HL-60 (cell line): ENCODE data around the gene CCDC186.

ENCODE experiments used
- DNase-seq, 2 experiments: peaks; one replicate each; pipeline ENCODE4 v3.0.0-alpha.2; 2010 to 2020; ENCODE audit warnings: low read depth in 1 of 2, low spot score in 1 of 2
- H3K27ac ChIP-seq: fragments of 250-450 bp; sonication (Bioruptor Pico); replicated peaks from 2 replicates; pipeline ENCODE4 v1.5.1; 2020; ENCODE audit warnings: mild to moderate bottlenecking, moderate library complexity
- H3K27me3 ChIP-seq: fragments of 250-450 bp; sonication (Bioruptor Pico); 2 replicates; pipeline ENCODE4 v1.5.1; 2021; ENCODE audit warnings: mild to moderate bottlenecking, moderate library complexity; ENCODE audit not compliant: insufficient read depth, poor library complexity, severe bottlenecking
- H3K4me3 ChIP-seq: replicated peaks from 2 replicates; pipeline ENCODE4 v1.5.1; 2011; ENCODE audit warnings: mild to moderate bottlenecking, control low read depth, low read length; ENCODE audit not compliant: insufficient read depth
- GABPA ChIP-seq: IDR thresholded peaks from 2 replicates; pipeline ENCODE4 v1.6.1; 2012; ENCODE audit warnings: low read depth
- POLR2AphosphoS5 ChIP-seq: IDR thresholded peaks from 2 replicates; pipeline ENCODE4 v1.6.1; 2012; ENCODE audit warnings: low read depth
- SPI1 ChIP-seq: IDR thresholded peaks from 2 replicates; pipeline ENCODE4 v1.6.1; 2012; ENCODE audit warnings: low read depth, mild to moderate bottlenecking, borderline replicate concordance
- TF ChIP-seq, protein P1 (sequence below): IDR thresholded peaks from one replicate; pipeline ENCODE4 v1.5.1; 2011; ENCODE audit warnings: low read length, control low read depth, inconsistent platforms; ENCODE audit not compliant: insufficient read depth
- TF ChIP-seq, protein P2 (sequence below): IDR thresholded peaks from 2 replicates; pipeline ENCODE4 v1.6.1; 2012; ENCODE audit warnings: low read depth; ENCODE audit not compliant: insufficient replicate concordance

Gene CCDC186

DNA sequence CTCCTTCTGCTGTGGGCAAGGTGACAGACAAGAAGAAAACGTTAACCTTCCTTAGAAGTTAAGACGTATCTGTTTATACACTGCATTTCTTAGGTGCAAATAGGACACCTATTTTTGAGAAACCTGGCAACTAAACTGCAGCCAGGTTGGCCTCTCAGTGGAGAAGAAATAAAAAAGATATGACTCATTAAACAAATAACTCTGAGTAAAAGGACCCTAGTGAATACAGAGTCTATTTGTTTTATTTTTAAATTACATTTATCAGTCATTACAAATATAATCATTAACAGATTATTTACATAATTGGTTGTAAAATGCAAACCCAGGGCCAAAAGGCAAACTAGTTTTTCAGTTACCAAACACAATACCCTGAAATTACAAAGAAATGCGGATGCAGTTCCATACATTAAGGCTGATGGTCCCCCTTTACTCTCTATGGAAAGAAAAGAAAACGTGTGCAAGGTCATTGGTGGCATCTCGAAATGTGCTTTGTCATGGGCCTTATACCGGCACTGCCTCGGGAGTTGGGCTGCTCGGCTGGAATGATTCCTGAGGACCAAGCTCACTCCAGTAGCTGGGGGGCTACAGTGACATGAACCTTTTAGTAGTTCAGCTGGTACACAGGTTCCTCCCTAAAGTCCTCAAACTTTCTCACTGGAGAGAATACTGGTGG is 92.0 kb downstream of the CCDC186 start:
- TF ChIP-seq SPI1: no peak
- TF ChIP-seq GABPA: no peak
- TF ChIP-seq POLR2AphosphoS5: no peak
- TF ChIP-seq, protein P1, sequence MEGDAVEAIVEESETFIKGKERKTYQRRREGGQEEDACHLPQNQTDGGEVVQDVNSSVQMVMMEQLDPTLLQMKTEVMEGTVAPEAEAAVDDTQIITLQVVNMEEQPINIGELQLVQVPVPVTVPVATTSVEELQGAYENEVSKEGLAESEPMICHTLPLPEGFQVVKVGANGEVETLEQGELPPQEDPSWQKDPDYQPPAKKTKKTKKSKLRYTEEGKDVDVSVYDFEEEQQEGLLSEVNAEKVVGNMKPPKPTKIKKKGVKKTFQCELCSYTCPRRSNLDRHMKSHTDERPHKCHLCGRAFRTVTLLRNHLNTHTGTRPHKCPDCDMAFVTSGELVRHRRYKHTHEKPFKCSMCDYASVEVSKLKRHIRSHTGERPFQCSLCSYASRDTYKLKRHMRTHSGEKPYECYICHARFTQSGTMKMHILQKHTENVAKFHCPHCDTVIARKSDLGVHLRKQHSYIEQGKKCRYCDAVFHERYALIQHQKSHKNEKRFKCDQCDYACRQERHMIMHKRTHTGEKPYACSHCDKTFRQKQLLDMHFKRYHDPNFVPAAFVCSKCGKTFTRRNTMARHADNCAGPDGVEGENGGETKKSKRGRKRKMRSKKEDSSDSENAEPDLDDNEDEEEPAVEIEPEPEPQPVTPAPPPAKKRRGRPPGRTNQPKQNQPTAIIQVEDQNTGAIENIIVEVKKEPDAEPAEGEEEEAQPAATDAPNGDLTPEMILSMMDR: no peak
- TF ChIP-seq, protein P2, sequence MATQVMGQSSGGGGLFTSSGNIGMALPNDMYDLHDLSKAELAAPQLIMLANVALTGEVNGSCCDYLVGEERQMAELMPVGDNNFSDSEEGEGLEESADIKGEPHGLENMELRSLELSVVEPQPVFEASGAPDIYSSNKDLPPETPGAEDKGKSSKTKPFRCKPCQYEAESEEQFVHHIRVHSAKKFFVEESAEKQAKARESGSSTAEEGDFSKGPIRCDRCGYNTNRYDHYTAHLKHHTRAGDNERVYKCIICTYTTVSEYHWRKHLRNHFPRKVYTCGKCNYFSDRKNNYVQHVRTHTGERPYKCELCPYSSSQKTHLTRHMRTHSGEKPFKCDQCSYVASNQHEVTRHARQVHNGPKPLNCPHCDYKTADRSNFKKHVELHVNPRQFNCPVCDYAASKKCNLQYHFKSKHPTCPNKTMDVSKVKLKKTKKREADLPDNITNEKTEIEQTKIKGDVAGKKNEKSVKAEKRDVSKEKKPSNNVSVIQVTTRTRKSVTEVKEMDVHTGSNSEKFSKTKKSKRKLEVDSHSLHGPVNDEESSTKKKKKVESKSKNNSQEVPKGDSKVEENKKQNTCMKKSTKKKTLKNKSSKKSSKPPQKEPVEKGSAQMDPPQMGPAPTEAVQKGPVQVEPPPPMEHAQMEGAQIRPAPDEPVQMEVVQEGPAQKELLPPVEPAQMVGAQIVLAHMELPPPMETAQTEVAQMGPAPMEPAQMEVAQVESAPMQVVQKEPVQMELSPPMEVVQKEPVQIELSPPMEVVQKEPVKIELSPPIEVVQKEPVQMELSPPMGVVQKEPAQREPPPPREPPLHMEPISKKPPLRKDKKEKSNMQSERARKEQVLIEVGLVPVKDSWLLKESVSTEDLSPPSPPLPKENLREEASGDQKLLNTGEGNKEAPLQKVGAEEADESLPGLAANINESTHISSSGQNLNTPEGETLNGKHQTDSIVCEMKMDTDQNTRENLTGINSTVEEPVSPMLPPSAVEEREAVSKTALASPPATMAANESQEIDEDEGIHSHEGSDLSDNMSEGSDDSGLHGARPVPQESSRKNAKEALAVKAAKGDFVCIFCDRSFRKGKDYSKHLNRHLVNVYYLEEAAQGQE: no peak
- no peak overlapping the region for H3K27ac ChIP-seq

DNA sequence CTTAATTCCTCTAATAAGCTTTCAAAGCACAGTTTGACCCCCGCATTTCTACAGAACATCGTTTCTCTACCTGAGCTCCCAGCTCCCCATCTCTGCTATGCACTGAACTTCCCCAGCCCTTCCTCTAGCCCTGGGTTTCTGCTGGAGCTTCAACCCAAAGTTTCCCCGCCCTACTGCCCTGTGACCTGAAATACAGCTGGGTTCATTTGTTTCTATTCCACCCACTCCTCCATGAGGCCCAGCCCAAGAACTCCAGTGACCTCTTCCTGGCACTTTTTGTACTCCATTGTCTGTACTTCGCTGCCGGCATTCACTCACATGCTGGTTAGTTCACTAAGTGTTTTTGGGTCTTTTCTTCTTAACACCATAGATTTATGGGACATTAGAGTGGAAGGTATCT is 94.6 kb downstream of the CCDC186 start:
- DNase-seq: no peak
- TF ChIP-seq, protein P1: no peak
- TF ChIP-seq, protein P2: no peak
- TF ChIP-seq GABPA (no peak), SPI1 (no peak), POLR2AphosphoS5 (no peak)
- Histone ChIP-seq H3K27ac (no peak overlapping the region), H3K27me3 (no peaks in the 10 kb centered on the region), H3K4me3 (no peak overlapping the region)

More for the DNA sequence above, 92.0 kb downstream of the CCDC186 start:
- no peak for DNase-seq
- Histone ChIP-seq H3K27me3 (no peaks in the 10 kb centered on the region), H3K4me3 (no peak overlapping the region)

DNA sequence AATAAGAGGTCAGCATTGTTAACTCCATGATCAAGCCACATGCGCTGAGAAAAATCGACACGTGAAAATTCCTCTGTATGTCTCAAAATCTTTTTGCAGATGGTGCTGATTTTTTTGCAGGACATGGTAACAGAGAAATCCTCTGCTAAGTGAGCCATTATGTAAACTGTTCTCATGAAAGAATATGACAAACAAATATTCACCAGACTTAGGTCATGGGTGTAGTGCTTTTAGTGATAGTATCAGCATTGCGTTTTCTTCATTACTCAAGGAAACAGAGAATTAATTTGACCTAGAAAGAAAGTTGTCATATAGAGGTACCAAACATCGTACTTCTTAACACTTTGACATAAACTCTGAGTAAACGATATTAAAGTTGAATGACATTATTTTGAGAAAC is 95.7 kb downstream of the CCDC186 start:
- H3K4me3 ChIP-seq: no peak overlapping the region
- TF ChIP-seq GABPA (no peak), POLR2AphosphoS5 (no peak), SPI1 (no peak)
- TF ChIP-seq, protein P1: no peak
- TF ChIP-seq, protein P2: no peak
- no peak overlapping the region for H3K27ac ChIP-seq
- H3K27me3 ChIP-seq: no peaks in the 10 kb centered on the region
- no peak for DNase-seq
